Kidney capillary endothelial cell (primary cell): ENCODE data around the gene PLB1.
"Not testable (repeated sequence)": the region's sequence is repeated elsewhere in the genome, so short reads cannot be mapped to it uniquely, and the experiment has no call there.

Experiments
- DNase-seq: peaks from one replicate; pipeline ENCODE4 v3.0.0-alpha.2; 2018; ENCODE audit warnings: low spot score

The PLB1 gene

GRCh38 chr2:28648147-28648546, 152.3 kb downstream of the PLB1 start:
- DNase-seq = no peak

- DNase-seq = no peak
Measured at GRCh38 chr2:28648671-28649395, 153.0 kb downstream of the PLB1 start.

GRCh38 chr2:28649481-28650265, 153.8 kb downstream of the PLB1 start:
- no peak for DNase-seq

- no peak for DNase-seq
Measured at GRCh38 chr2:28650266-28650584, 154.4 kb downstream of the PLB1 start.

- DNase-seq = no peak
Measured at GRCh38 chr2:28652217-28652616, 156.4 kb downstream of the PLB1 start.

- DNase-seq = no peak
Measured at GRCh38 chr2:28653892-28654662, 158.2 kb downstream of the PLB1 start.

GRCh38 chr2:28654663-28655320, 158.9 kb downstream of the PLB1 start:
- no peak for DNase-seq

GRCh38 chr2:28656937-28657615, 161.2 kb downstream of the PLB1 start:
- no peak for DNase-seq

GRCh38 chr2:28658369-28658768, 162.5 kb downstream of the PLB1 start:
- no peak for DNase-seq

GRCh38 chr2:28659127-28659526, 163.3 kb downstream of the PLB1 start:
- no peak for DNase-seq

- DNase-seq = no peak
Measured at GRCh38 chr2:28661589-28662001, 165.7 kb downstream of the PLB1 start.

- DNase-seq = no peak
Measured at GRCh38 chr2:28662044-28662443, 166.2 kb downstream of the PLB1 start.

GRCh38 chr2:28662468-28663181, 166.8 kb downstream of the PLB1 start:
- no peak for DNase-seq

- no peak for DNase-seq
Measured at GRCh38 chr2:28663359-28663758, 167.5 kb downstream of the PLB1 start.

GRCh38 chr2:28664120-28664842, 168.4 kb downstream of the PLB1 start:
- DNase-seq = no peak

GRCh38 chr2:28665041-28665704, 169.3 kb downstream of the PLB1 start:
- no peak for DNase-seq

GRCh38 chr2:28665811-28666377, 170.0 kb downstream of the PLB1 start:
- not testable (repeated sequence) for DNase-seq

- no peak for DNase-seq
Measured at GRCh38 chr2:28666496-28667184, 170.8 kb downstream of the PLB1 start.

GRCh38 chr2:28667261-28667660, 171.4 kb downstream of the PLB1 start:
- DNase-seq = no peak
